VCaP (cell line): ENCODE data around the gene OR4D1.

Experiments used
- H3K27ac ChIP-seq: fragments of 450-650 bp; 2 replicates; pipeline ENCODE4 v1.5.1; 2017
- TF ChIP-seq, protein P1 (sequence below): fragments of 450-650 bp; conservative IDR thresholded peaks from 2 replicates; pipeline ENCODE4 v1.5.1; 2017; ENCODE audit warnings: mild to moderate bottlenecking, moderate library complexity

The OR4D1 gene

DNA sequence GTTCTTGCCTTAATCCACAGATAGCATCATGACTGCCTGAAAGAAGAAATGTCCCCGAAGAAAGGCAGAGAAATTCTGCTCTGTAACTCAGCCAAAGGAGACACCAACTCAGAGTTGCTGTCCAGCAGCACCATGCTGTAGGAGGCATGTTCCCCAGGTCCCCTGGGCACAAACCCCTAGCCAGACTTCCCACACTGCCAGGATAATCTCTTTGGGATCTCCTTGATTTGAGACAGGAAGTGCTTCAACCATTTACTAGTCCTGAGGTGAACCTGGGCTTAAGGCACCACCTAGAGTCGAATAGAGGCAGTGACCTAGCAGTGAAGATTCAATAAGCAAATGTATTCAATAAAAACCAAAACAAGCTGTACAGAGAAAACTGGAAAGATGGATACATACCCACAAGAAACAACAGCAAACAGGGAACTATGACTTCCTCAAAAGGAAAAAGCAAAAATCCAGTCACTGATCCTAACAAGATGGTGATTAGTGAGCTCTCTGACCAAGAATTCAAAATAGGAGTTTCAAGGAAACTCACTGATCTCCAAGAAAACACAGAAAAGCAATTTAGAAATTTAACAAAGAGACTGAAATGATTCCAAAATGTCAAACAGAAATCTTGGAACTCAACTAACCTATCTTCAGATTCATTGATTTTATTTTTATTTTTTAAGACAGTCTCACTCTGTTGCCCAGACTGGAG, 24.3 kb downstream of the OR4D1 start:
- TF ChIP-seq, protein P1, sequence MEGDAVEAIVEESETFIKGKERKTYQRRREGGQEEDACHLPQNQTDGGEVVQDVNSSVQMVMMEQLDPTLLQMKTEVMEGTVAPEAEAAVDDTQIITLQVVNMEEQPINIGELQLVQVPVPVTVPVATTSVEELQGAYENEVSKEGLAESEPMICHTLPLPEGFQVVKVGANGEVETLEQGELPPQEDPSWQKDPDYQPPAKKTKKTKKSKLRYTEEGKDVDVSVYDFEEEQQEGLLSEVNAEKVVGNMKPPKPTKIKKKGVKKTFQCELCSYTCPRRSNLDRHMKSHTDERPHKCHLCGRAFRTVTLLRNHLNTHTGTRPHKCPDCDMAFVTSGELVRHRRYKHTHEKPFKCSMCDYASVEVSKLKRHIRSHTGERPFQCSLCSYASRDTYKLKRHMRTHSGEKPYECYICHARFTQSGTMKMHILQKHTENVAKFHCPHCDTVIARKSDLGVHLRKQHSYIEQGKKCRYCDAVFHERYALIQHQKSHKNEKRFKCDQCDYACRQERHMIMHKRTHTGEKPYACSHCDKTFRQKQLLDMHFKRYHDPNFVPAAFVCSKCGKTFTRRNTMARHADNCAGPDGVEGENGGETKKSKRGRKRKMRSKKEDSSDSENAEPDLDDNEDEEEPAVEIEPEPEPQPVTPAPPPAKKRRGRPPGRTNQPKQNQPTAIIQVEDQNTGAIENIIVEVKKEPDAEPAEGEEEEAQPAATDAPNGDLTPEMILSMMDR = peak; percentile 84

GRCh38 chr17:58174871-58175270, 26.7 kb downstream of the OR4D1 start:
- no peak overlapping the region for H3K27ac ChIP-seq
- TF ChIP-seq, protein P1 = no peak

More for the DNA sequence above, 24.3 kb downstream of the OR4D1 start:
- H3K27ac ChIP-seq = no peak overlapping the region

GRCh38 chr17:58176200-58176599, 28.0 kb downstream of the OR4D1 start:
- H3K27ac ChIP-seq = no peak overlapping the region
- TF ChIP-seq, protein P1 = no peak

GRCh38 chr17:58181796-58182195, 33.6 kb downstream of the OR4D1 start:
- no peak overlapping the region for H3K27ac ChIP-seq
- TF ChIP-seq, protein P1 = no peak

DNA sequence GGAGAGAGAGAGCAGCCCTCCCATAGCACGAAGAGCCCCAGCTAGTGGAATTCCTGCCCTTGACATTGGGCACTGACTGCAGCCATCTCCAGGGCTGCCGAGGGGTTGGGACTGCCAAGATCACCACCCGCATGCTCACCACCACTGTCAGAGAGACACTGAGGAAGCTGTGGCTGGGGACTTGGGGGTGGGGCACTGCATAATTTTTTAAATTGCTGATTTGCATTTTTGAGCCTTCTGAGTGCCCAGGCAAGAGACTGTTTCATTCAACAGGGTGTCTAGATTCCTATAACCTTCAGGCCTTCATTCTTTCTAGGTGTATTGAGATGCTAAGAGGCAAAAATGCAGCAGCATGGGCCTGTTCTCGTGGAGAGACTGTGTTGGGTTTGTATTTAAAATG, 35.3 kb downstream of the OR4D1 start:
- TF ChIP-seq, protein P1 = no peak
- no peak overlapping the region for H3K27ac ChIP-seq

GRCh38 chr17:58184308-58184985, 36.3 kb downstream of the OR4D1 start:
- no peak overlapping the region for H3K27ac ChIP-seq
- TF ChIP-seq, protein P1 = no peak

DNA sequence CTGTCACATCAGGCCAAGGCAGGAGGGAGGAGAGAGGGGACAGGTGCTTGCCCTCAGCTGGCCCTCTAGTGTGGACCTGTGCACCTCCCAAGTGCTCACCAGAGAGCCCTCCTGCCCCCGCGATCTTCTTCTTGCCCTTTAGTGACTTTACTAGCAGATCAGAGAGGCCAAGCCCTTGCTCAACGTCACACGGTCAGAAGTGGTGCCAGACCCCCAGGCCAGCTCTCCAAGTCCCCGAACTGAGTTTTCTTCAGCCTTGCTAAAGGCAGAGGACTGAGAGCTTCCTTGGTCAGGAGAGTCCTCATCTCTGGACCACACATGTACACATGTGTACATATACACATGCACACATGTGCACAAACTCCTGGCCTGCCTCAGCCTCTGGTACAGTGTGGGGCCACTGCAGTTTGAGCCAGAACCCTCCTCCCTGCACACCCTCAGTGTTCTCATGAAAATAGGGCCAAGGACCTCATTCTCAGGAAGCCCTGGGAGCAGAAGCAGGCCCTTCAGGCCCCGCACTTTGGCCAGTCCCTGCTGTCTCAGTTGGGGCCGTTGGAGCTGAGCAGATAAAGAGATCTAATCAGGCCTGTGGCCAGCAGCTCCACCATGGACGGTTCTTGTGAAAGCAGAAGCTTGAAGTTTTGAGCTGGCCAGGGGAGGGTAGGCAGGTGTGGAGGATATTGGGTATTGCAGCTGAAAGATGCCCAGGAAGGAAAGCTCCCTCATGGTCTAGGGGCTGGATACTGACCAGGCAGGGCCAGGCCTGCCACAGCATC, 37.0 kb downstream of the OR4D1 start:
- no peak overlapping the region for H3K27ac ChIP-seq
- TF ChIP-seq, protein P1 = no peak
